D721Med (cell line): ENCODE data around the gene CCR3.

Experiments
- DNase-seq: peaks from one replicate; pipeline ENCODE4 v3.0.0; 2011; ENCODE audit warnings: low spot score; ENCODE audit not compliant: insufficient read length
- FAIRE-seq: peaks from 2 replicates; lab custom pipeline; 2011; peaks lifted over from hg19 to GRCh38; lab: Jason Lieb, UNC
- TF ChIP-seq, protein P1 (sequence below): IDR thresholded peaks from 2 replicates; pipeline ENCODE4 v1.5.1; 2012; ENCODE audit warnings: mild to moderate bottlenecking, control low read depth; ENCODE audit not compliant: insufficient read depth; ENCODE audit errors: missing control alignments

CCR3 gene

DNA sequence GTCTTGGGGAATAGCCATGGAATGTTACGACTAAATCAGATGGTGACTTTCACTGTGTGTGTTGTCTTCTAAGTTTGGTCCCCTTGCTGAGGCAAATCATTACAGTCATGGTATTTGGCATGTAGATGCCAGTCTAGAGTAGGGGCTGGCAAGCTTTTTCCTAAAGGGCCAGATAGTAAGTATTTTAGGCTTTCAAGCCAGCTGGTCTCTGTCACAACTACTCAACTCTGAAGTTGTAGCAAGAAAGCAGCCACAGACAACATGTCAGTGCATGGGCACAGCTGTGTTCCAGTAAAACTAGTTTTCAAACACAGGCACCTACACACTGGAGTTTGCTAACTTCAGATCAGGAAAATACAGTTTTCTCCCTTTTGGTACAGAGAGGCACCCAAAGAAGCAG is 39.3 kb downstream of the CCR3 start:
- DNase-seq (no peak), FAIRE-seq (no peak)
- TF ChIP-seq, protein P1, sequence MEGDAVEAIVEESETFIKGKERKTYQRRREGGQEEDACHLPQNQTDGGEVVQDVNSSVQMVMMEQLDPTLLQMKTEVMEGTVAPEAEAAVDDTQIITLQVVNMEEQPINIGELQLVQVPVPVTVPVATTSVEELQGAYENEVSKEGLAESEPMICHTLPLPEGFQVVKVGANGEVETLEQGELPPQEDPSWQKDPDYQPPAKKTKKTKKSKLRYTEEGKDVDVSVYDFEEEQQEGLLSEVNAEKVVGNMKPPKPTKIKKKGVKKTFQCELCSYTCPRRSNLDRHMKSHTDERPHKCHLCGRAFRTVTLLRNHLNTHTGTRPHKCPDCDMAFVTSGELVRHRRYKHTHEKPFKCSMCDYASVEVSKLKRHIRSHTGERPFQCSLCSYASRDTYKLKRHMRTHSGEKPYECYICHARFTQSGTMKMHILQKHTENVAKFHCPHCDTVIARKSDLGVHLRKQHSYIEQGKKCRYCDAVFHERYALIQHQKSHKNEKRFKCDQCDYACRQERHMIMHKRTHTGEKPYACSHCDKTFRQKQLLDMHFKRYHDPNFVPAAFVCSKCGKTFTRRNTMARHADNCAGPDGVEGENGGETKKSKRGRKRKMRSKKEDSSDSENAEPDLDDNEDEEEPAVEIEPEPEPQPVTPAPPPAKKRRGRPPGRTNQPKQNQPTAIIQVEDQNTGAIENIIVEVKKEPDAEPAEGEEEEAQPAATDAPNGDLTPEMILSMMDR, result no peak

DNA sequence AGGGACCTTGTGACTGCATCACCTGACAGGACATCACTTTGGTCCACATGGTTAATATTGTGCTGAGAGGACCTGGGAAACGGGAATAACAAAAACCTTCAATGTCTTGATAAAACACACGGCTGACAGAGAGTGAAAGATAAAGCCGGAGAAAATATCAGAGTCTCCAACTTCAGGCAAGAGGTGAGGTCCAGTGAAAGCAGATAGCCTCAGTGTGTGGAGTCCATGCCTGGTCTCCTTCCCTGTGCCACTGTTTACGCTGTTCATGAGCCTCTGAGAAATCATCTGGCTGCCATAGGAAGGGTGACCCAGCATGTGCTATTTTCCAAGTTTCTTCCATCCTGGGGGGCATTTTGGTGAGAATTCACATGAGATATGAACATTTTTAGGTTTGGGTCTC is 39.8 kb downstream of the CCR3 start:
- TF ChIP-seq, protein P1, result no peak
- FAIRE-seq, result no peak

DNA sequence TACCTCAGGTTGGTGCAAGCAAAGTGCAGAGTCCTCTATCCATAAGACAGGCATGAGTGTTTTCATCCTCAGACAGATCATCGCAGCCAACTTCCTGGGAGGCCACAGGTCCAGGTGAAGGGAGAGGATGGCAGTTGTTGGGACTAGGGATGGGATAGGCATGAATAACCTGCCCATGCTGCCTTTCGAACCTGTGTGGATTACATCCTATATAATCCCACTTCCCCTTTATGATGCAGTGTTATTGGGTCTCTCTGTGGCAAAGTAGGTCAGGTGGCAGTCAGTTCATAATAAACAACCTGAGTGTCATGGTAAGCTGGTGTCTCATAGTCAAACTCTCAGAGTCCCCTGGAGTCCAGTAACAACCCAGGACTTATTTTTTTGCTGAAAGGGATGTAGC is 40.4 kb downstream of the CCR3 start:
- FAIRE-seq (no peak), DNase-seq (no peak)
- TF ChIP-seq, protein P1, result no peak

More for the DNA sequence above, 39.8 kb downstream of the CCR3 start:
- DNase-seq, result no peak

DNA sequence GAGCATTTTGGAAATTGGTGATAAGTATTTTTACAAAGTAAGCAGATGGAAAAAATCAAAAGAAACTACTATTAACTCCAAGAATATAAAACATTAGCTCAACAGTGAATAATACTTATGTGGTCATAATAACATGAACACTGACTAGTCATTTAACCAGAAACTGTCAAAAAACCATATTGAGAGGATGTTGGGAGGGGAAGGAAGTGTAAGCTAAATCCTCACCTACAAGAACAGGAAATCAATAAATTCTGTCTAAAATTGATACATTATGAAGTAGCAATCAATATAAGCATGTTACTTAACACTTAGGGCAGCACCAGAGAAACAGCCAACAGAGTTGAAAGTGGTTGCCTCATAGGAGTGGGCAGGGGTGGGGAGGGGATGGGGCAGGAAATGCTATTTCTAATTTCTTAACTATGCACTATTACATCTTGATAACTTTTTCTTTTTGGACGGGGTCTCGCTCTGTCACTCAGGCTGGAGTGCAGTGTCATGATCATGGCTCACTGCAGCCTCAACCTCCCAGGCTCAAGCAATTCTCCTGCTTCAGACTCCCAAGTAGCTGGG is 41.7 kb downstream of the CCR3 start:
- no peak for DNase-seq
- TF ChIP-seq, protein P1, result no peak
- FAIRE-seq, result no peak

DNA sequence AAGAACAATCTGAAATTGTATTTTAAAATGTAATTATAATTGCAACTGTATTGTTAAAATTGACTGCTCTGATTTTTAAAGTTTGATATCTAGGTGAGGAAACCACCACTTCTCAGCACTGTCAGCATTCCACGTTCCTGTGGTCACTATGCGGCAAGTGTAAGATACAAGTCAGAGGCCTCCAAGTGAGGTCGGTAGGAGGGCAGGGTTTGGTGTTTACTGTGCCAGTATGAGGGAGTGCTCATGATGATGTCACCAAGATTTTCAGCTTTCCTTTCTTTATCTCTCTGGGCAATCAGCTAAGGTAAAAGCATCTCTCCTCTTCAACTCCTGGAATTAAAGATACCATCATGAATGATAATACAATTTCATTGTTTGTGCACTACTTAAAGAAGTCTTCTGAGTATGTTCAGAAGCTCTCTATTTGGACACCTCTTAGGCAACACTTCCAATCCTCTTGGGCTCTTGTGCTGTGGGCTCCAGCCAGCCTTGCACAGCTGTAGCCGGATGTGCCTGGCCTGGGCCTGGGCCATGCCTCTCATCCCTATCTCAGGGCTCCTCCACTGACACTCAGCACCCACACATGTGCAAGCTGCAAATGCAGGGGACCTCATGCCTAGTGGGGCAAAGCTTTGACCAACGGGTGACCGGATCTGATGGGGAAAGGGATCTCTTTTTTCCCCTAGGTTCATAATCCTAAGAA is 42.9 kb downstream of the CCR3 start:
- FAIRE-seq, result no peak
- DNase-seq, result no peak
- TF ChIP-seq, protein P1, result no peak

DNA sequence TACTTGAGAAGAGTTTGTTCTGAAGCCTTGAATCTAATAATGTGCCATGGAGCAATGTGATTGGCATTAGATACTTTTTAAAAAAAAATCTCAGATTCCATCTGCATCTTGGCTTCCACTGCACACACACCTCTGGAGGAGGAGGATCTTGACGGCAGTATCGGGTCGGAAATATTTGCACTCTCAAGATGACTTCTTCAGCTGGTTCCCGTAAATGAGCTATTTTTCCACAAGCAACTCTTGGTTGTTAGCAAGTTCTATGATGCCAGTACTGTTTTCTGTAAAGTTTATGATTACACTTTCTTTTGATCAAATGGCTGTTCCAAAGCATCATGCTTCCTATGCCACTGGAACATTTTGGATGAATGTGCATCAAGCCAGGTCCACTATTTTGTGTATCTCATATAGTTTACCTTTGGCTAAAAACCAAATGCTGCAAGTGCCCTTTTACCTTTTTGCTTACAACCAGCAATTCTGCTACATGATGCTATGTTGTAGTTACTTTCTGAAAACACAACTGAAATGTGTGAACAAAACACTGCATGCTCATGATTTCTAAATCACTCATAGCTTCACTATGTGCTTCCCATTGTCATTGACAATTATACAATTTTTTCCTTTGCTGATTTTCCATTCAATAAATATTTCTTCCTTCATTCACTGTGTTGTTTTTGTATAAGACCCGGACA is 43.8 kb downstream of the CCR3 start:
- TF ChIP-seq, protein P1, result no peak
- no peak for FAIRE-seq
- no peak for DNase-seq
